GM12801 (cell line): ENCODE results near the gene RBBP8NL.

Source experiments
- CTCF ChIP-seq: IDR thresholded peaks from one replicate; pipeline ENCODE4 v1.5.1; 2011; ENCODE audit warnings: control low read depth; ENCODE audit not compliant: insufficient read length; ENCODE audit errors: extremely low read depth

The RBBP8NL gene

GRCh38 chr20:62371588-62372041 is 55.7 kb downstream of the RBBP8NL start:
- no peak for TF ChIP-seq CTCF

GRCh38 chr20:62370807-62371587 is 56.3 kb downstream of the RBBP8NL start:
- TF ChIP-seq CTCF = no peak

- TF ChIP-seq CTCF = no peak
Measured at GRCh38 chr20:62370115-62370806, 57.1 kb downstream of the RBBP8NL start.

- no peak for TF ChIP-seq CTCF
Measured at GRCh38 chr20:62369815-62370114, 57.6 kb downstream of the RBBP8NL start.

- no peak for TF ChIP-seq CTCF
Measured at GRCh38 chr20:62368976-62369814, 58.1 kb downstream of the RBBP8NL start.

- no peak for TF ChIP-seq CTCF
Measured at GRCh38 chr20:62368392-62368975, 58.9 kb downstream of the RBBP8NL start.
